GM11168 (cell line): ENCODE measurements around the gene SLC37A1.

Experiments
- in situ Hi-C: fragments of 300-500 bp; cut with MboI; formaldehyde crosslinking; loops from one replicate; pipeline ENCODE4 v1.12.0; 2022; ENCODE audit warnings: low sequenced_read_pairs; ENCODE audit not compliant: unreplicated experiment

Gene SLC37A1

DNA sequence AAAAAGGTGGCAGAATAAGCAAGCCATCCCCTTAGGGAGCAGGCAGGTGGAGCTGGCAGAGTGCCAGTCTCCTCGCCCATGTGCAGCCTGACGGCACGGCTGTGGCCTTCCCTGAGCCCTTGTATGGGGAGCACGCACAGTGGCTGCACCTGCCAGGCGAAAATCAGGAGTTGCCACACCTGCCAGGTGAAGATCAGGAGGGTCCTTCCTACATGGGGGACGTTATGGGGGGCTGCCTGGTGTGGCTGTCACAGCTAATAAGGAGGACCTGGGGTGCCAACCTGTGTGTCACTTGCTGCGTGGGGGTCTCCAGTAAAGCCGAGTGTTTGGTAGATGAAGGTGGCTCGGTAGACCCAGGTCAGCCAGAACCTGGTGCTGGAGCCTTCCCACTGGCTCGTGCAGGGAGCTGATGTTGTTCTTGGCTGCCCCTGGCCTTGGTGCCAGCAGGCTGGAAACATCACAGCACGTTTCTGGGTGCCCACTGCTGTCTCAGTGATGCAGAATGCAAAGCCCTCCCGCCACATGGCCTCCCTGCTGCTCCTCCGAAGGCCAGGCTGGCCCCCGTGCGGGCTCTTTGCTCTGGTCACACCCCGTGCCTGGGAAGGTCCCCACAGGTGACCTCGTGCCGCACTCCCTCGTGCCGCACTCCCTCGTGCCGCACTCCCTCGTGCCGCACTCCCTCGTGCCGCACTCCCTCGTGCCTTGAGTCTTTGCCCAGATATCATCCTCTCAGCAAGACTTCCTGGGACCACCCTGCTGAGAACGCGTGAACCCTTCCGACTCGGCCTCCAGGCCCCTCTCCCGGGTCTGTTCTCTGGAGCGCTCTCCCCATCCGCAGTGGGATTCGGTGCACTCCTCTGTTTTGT is 55.4 kb downstream of the SLC37A1 start:
- in situ Hi-C loops, result no loop called here

DNA sequence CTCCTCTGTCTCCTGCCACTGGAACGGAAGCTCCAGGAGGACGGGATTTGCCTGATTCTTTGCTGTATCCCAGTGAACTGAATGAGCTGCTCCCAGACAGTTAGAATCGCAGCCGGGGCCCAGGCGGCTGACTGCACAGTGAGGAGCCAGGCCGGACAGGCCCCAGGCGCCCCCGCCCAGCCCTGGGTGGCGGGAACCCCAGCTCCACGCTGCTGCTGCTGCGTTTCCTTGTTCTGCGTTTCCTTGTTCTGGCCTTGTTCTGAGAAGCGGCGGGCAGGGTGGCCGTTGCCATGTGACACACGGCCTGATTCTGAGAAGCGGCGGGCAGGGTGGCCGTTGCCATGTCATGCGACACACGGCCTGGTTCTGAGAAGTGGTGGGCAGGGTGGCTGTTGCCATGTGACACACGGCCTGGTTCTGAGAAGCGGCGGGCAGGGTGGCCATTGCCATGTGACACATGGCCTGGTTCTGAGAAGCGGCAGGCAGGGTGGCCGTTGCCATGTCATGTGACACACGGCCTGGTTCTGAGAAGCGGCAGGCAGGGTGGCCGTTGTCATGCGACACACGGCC is 56.2 kb downstream of the SLC37A1 start:
- in situ Hi-C loops, result no loop called here

DNA sequence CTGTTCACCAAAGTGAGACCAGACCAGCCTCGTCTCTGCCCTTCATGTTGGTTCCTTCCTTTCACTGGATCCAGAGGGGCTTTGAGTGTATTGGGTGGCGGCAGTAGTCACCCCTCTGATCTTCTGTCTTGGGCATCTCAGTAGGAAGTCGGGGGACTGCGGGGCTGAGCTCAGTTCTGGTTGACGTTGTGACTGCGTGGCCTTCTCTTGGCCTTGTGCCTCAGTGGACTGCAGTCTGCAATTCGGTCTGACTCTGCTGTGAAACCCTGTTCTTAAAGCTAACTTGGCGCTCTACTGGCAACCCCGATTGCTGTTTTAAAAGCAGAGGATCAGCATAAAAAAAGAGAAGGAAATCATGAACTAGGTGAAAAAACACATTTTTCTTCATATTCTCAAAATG is 56.7 kb downstream of the SLC37A1 start:
- in situ Hi-C loops, result no loop called here

DNA sequence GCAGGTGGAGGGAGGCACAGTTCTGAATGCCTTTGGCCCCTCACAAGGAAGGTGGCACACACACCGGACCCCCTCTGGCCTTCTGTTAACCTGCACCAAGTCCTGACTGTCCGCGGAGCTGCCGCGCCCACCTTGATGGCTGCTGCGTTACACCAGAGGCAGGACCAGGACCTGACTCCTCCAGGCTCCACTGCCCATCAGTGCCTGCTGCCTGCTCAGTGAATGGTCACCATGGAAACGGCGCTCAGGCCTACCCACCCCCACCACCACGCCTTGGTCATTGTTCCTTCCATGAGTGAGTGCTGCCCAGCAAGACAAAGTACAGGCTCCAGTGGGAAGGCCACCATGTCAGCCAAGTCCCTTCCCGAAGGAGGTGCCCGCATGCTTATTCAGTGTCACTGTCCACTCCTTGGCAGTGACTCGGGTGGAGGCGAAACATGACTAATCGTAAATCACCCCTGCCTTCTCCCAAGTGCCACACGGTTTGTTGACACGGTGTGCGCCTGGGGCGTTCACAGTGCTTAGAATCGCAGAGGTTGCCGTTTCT is 57.3 kb downstream of the SLC37A1 start:
- in situ Hi-C loops, result no loop called here

DNA sequence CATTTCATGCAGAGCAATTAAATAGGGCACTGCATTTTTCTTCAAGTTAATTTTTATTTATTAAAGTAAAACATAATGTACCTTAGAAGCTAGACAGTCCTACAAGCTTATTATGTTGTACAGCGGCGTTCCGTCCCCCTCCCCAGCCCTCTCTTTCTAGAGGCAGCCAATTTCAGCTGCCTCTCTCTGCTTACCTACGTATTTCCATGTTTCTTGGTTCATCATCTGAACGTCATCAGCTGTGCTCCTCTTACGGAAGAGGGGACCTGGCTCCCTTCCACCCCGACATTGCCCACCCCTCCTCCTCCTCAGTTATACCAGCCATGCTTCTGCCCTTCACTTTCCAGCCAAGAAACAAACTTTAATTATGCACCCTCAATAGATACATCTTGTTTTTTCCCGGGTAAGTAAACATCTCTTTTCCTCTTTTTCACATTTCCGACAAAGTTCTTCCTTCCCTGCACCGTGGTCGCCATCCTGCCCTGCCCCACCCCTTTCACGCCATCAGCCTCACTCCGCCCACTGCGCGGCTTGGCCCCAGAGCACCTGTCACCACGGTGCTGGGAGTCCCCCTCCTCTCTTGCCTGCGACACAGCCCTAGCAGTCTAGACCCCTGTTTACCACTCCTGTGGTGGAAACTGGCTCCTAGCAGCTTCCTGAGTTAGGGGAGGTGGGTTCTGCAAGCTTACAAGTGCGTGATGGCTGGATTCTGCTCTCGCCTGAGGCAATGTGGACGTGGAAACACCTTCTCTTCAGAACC is 57.9 kb downstream of the SLC37A1 start:
- in situ Hi-C loops, result no loop called here

DNA sequence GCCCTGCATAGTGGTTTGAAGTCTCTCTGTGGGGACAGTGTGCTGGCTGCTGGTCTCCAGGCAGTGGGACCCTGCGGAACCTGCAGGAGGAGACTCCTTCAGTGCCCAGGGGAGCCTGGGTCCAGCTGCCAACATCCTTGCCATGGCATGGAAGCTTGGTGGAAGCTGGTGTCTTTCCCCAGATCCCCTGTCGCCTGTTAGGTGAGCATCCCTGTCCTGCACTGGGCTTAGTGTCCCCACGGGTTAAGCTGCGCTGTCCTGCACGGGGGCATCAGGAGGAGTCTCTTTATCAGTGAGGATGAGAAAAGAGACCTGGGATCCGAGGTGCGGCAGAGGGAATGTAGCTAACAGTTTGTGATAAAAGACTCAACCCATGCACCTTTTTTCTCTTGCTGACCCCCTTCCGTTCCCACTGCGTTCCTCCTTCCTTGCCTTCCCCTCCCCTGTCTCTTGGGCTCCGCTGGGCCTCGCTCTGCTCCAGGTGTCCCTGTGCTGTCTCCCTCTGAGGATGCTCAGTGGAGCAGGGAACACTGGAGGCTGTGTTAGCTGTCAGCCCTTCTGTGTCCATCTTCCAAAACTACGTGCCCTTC is 59.3 kb downstream of the SLC37A1 start:
- in situ Hi-C loops, result no loop called here

DNA sequence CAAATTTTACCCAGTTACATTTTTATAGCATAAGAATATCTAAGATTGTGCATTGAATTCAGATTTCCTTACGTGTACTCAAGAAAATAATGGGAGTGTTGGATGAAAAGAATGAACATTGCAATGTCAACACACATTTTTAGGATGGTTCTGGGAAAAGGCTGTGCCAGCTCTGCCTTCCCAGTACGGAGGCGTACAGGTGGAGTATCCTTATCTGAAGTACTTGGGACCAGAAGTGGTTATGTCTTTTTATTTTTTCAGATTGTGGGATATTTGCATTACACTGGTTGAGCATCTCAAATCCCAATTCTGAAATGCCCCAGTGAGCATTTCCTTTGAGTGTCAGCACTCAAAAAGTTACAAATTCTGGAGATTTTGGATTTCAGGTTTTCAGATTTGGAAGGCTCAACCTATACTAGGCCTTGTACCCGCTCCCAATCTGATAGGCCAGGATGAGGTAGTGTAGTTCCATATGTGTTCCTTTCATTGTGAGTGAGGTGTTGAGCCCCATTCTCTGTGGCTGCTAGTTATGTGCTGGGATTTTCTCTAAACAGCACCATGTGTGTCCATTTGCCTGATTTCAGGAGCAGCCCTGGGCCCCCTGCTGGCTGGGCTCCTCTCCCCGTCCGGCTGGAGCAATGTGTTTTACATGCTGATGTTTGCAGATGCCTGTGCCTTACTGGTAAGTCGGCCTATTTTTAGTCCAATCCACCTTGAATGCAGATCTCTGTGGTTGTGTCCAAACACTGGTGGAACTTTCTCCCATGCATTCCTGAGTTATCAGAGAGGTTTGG is 60.8 kb downstream of the SLC37A1 start:
- in situ Hi-C loops, result no loop called here

DNA sequence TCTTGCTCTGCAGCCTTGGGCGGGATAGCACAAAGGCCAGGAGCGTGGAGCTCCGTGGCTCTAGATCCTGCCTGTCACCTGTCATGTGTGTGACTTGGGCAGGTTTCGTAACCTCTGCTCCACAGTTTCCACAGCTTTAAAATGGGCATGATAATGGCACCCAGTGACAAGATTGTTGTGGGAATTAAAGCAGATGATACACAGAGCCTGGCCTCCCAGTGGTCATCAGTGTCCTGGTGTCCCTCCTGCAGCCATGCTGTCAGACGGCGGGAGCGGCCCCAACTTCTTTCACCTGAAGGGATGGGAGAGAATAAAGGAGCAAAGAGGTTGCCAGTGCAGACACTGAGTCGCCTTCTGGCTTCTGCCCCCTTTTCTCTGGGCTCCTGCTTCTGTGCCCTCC is 61.5 kb downstream of the SLC37A1 start:
- in situ Hi-C loops, result no loop called here

DNA sequence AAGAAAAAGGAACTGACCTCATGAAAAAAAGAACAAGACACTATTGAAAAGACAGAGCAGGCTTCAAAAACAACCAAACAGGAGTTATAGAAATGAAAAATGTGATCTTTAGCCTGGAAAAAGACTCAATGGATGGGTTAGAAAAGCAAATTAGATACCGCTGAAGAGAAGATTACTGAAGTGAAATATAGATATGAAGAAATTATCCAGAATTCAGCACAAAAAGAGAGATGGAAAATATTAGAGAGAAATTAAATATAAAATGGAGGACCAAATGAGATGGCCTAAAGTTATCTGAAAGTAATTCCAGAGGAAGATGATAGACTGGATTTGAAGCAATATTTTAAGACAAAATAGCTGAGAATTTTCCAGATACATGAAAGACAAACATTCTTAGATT is 63.0 kb downstream of the SLC37A1 start:
- in situ Hi-C loops, result no loop called here

DNA sequence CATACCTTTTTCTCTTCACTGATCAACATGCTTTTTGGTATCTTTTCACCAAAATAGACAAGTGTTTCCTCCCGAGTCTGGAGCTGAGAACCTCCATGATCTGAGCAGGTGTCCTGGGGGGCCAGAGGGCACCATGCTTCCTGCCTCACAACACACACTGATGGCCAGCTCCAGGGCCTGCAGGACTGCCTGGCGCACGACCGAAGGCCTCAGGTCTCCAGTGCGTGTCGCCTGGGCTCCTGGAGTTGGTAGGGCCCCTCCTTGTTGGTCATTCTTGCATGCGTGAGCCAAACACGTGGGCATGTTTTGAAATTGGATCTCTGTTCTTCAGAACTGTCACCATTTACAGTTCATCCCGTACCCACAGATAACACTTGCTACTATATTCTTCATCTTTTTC is 64.4 kb downstream of the SLC37A1 start:
- in situ Hi-C loops, result no loop called here

DNA sequence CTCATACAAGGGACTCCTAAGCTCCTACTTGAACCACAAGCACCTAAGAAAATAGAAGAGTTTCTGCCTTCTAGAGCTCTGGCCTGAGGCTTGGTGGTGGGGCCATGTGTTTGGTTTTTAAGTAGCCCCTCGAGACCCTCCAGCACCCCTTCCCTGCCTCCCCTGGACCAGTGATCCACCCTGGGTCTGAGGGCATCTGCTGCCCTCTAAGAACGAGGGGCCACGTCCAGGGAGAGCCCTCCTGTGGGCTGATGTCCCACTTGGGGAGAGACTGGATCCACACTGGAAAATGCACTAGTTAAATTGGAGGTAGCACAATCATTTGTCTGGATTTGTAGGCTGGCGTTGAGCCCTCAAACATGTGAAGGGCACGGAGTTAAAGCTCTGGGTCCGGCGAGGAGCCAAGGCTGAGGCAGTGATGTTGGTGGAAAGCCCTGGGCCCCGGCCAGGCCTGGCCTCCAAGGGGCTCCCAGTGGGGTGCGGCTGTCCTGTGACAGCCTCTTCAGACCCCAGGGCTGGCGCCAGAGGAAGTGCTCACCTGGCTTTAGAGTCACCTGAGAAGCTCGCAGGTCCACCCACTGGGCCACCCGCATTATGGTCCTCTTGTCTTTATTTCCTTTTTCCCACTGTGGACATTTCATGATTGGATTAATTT is 65.2 kb downstream of the SLC37A1 start:
- in situ Hi-C loops, result no loop called here

DNA sequence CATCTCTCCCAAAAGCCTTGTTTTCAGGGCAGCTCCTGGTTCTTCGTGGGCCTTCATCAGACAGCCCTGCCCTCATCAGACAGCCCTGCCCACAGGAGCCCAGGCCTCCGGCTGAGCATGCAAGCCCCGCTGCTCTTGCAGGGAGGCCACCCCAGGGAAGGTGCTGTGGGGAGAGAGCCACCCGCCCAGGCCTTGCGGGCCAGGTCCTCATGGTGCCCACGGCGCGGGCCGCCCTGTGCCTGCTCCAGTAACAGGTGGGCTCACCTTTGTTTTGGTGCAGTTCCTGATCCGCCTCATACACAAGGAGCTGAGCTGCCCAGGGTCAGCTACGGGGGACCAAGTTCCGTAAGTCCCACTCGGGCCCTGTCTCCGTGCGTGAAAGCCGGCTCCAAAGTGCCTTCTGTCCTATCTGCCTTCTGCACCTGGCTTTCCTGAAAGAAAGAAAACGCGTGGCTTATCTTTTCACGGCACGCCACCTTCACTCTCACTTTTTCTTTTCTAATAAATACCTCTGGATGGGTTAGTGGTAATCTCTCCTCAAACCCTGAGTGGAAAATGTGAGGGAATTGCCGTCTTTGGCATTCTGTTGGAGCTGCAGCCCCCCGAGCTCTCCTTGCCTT is 65.9 kb downstream of the SLC37A1 start:
- in situ Hi-C loops, result no loop called here

DNA sequence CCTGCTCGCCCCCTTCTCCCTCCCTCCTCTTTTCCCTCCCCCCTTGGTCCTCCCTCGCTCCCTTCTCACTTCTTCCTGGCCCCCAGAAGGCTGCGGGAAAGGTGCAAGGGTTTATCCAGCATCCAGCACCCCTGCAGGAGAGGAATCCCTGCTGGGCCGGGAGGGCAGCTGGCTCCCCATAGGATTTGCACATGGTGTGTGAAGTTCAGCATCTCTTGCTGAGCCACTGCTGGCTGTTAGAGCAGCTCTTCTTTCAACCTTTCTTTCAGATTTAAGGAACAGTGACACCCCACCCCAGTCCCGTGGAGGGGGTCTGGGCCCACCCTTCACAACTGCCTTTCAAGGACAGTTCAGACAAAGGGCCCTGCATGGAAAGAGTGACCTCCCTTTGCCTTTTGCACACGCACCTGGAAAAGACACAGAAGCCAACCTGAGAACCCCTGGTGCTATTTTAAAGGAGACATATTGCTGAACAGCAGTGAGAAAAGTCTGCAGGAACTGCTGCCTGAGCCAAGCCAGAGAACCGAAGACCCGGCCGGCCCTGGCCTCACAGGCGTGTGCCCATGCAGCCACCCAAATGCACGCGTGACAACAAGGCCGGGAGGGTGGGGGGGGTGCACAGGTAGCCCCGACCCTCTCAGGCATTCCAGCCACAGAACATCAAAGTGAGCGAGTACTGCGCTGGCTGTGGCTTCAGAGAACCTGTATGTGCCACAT is 66.6 kb downstream of the SLC37A1 start:
- in situ Hi-C loops, result no loop called here

DNA sequence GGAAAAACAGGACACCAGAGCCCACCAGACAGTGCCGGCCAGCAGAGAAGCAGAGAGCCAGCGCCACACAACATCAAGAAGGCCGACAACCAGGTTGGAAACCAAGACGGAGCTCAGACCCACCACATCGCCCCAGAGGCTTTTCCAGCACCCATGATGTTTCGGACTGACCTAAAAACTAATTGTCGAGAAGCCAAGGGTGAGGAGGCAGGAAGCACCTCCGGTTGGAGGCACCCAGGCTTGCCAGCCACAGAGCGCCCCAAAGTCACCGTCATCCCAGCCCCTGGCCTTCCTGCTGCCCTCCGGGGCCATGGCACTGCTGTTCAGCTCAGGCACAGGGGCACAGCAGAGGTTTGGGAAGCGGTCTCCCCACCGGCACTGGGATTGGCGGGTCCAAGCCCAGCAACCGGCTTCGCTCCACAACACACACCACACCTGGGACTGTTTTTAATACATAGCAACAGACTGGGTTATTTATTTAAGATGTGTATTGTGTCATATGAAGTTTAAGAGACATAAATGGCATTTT is 67.2 kb downstream of the SLC37A1 start:
- in situ Hi-C loops, result no loop called here

DNA sequence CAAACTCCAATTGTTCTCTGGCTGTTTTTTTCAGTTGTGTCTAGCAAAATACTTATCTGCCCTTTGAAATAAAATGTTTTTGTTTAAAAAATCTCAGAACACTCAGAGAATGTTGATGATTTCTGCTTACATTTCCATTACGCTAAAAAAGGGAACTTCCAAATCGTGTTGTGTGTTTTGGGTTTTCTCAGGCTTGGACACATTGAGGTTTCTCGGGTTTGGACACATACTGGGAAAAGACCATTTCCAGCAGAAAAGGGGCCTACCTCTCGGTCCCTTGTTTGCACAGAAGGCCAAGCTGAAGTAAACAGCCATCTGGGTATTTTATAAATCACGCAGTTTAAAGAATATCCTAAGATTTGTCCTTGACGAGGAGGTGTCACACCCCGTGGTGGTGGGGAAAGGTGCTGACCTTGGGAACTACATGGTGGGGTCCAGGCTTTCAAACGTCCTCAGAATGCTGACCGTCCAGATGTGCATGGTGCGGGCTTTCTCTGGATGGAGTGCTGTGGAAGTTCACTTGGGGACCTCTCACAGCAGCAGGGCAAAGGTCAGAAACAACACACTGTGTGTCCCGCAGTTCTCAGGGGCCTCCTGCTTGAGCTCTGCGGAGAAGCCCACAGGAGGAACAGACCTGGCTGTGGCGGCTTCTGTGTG is 67.8 kb downstream of the SLC37A1 start:
- in situ Hi-C loops, result no loop called here

DNA sequence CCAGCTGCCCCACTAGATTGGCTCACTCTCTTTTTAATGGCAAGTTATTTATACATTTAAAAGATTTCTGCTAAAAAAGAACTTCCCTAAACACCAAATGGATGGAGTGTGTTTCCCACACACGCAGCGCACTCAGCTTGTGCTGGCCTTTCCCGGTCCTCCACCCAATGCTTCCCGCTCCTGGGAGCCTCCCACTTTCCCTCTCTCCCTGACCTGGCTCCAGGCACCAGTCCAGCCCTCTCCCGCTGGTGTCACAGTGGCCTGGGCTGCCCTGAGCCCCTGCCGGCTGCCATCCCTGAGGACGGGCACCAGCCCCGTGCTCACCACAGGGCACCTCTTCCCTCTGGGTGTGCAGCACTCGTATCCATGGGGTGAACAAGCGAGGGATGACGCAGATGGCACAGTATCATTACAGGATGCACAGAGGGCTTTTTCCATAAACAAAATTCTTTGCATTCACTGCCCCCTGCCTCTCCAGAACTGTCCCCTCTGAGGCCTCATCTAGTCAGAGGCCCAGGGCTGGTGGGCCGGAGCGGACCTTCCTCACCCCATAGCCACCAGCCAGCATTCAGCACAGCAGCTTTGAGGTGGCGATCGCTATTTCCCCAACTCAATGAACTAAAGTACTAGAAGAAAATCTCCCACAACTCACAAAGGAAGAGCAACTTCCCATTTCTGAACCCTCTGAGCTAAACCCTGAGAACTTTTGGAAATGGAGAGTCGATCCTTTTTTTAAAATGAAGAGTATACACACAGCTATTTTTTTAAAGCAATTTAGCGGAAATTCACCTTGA is 68.5 kb downstream of the SLC37A1 start:
- in situ Hi-C loops, result no loop called here
